Astrocyte (in vitro differentiated cells and primary cell): ENCODE measurements around the gene SENP3. TPM values are rescaled to one million over a fixed set of nuclear protein-coding genes. Genes with fewer than 3 reads are reported as not detected.

Source experiments
- DNase-seq: peaks from one replicate; pipeline ENCODE4 v3.0.0-alpha.2; 2010; ENCODE audit warnings: low read depth
- FAIRE-seq: peaks from 2 replicates; lab custom pipeline; 2011; peaks lifted over from hg19 to GRCh38; lab: Jason Lieb, UNC
- H2AFZ ChIP-seq: 2 replicates; pipeline ENCODE4 v1.6.0; 2012; ENCODE audit warnings: low read depth, low read length, inconsistent platforms
- H3K27ac ChIP-seq: 2 replicates; pipeline ENCODE4 v1.5.1; 2011; ENCODE audit warnings: low read depth, low read length, inconsistent platforms
- H3K27me3 ChIP-seq: 2 replicates; pipeline ENCODE4 v1.6.0; 2011; ENCODE audit warnings: low read length, inconsistent platforms; ENCODE audit not compliant: insufficient read depth
- H3K36me3 ChIP-seq: 2 replicates; pipeline ENCODE4 v1.5.1; 2011; ENCODE audit warnings: low read length, inconsistent platforms; ENCODE audit not compliant: insufficient read depth
- H3K4me1 ChIP-seq: 2 replicates; pipeline ENCODE4 v1.5.1; 2011; ENCODE audit warnings: low read length, inconsistent platforms; ENCODE audit not compliant: insufficient read depth
- H3K4me2 ChIP-seq: 2 replicates; pipeline ENCODE4 v1.6.0; 2012; ENCODE audit warnings: low read length, inconsistent platforms
- H3K4me3 ChIP-seq: 2 replicates; pipeline ENCODE4 v1.5.1; 2011; ENCODE audit warnings: low read depth, mild to moderate bottlenecking, low read length, inconsistent platforms; ENCODE audit not compliant: insufficient read depth
- H3K79me2 ChIP-seq: 2 replicates; pipeline ENCODE4 v1.6.0; 2012; ENCODE audit warnings: mild to moderate bottlenecking, low read length, inconsistent platforms; ENCODE audit not compliant: insufficient read depth
- H3K9ac ChIP-seq: 2 replicates; pipeline ENCODE4 v1.6.0; 2012; ENCODE audit warnings: mild to moderate bottlenecking, low read length, inconsistent platforms
- H3K9me3 ChIP-seq: 2 replicates; pipeline ENCODE4 v1.5.1; 2012; ENCODE audit warnings: low read depth, mild to moderate bottlenecking, low read length, inconsistent platforms; ENCODE audit not compliant: insufficient read depth
- H4K20me1 ChIP-seq: 2 replicates; pipeline ENCODE4 v1.6.0; 2012; ENCODE audit warnings: low read length, inconsistent platforms; ENCODE audit not compliant: insufficient read depth
- H3K27ac Mint-ChIP-seq: one replicate; pipeline ENCODE4 v1.8.0; 2021; ENCODE audit warnings: mild to moderate bottlenecking, mixed read lengths; ENCODE audit not compliant: unreplicated experiment
- H3K27me3 Mint-ChIP-seq: one replicate; pipeline ENCODE4 v1.8.0; 2021; ENCODE audit warnings: low read depth, mixed read lengths; ENCODE audit not compliant: unreplicated experiment
- H3K36me3 Mint-ChIP-seq: one replicate; pipeline ENCODE4 v1.8.0; 2021; ENCODE audit warnings: low read depth, mixed read lengths; ENCODE audit not compliant: unreplicated experiment
- H3K4me1 Mint-ChIP-seq: one replicate; pipeline ENCODE4 v1.8.0; 2021; ENCODE audit warnings: low read depth, mixed read lengths; ENCODE audit not compliant: unreplicated experiment
- H3K4me3 Mint-ChIP-seq: one replicate; pipeline ENCODE4 v1.8.0; 2021; ENCODE audit warnings: mild to moderate bottlenecking, moderate library complexity, mixed read lengths; ENCODE audit not compliant: unreplicated experiment
- H3K9me3 Mint-ChIP-seq: one replicate; pipeline ENCODE4 v1.8.0; 2021; ENCODE audit warnings: mild to moderate bottlenecking, mixed read lengths; ENCODE audit not compliant: unreplicated experiment
- EZH2 ChIP-seq: IDR thresholded peaks from 2 replicates; pipeline ENCODE4 v1.6.1; 2012; ENCODE audit warnings: mild to moderate bottlenecking, low read length, inconsistent platforms; ENCODE audit not compliant: insufficient read depth
- total RNA-seq: library from RNA; stranded (reverse); gene quantifications from 2 replicates; pipeline ENCODE4 v1.2.1, GENCODE V29; 2021
- TF ChIP-seq, protein P1 (sequence below): IDR thresholded peaks from 2 replicates; pipeline ENCODE4 v1.5.1; 2011; ENCODE audit warnings: low read depth, mild to moderate bottlenecking, inconsistent platforms, low read length, moderate library complexity; ENCODE audit not compliant: insufficient read depth

Gene SENP3
- total RNA-seq, 1 donor from 2014 or later = 51.4 TPM

GRCh38 chr17:7569571-7569970 lies 7.9 kb downstream of the SENP3 start:
- DNase-seq (no peak), FAIRE-seq (no peak)
- H3K4me1 Mint-ChIP-seq = peaks cover 8% of the 10 kb centered on the region
- peaks cover 41% of the 10 kb centered on the region for H4K20me1 ChIP-seq
- no peak overlapping the region for H3K4me3 ChIP-seq
- H3K9me3 ChIP-seq = no peaks in the 10 kb centered on the region
- no peaks in the 10 kb centered on the region for H3K27me3 ChIP-seq
- H3K27me3 Mint-ChIP-seq = no peaks in the 10 kb centered on the region
- no peak overlapping the region for H3K9ac ChIP-seq
- peaks cover 48% of the 10 kb centered on the region for H3K36me3 ChIP-seq
- H3K79me2 ChIP-seq = peaks cover 76% of the 10 kb centered on the region
- no peak overlapping the region for H2AFZ ChIP-seq
- H3K4me3 Mint-ChIP-seq = no peak overlapping the region
- peaks cover 8% of the 10 kb centered on the region for H3K4me1 ChIP-seq
- H3K27ac Mint-ChIP-seq = no peak overlapping the region
- H3K36me3 Mint-ChIP-seq = peaks cover 29% of the 10 kb centered on the region
- H3K9me3 Mint-ChIP-seq = no peaks in the 10 kb centered on the region
- no peak overlapping the region for H3K27ac ChIP-seq
- TF ChIP-seq EZH2 = no peak
- TF ChIP-seq, protein P1, sequence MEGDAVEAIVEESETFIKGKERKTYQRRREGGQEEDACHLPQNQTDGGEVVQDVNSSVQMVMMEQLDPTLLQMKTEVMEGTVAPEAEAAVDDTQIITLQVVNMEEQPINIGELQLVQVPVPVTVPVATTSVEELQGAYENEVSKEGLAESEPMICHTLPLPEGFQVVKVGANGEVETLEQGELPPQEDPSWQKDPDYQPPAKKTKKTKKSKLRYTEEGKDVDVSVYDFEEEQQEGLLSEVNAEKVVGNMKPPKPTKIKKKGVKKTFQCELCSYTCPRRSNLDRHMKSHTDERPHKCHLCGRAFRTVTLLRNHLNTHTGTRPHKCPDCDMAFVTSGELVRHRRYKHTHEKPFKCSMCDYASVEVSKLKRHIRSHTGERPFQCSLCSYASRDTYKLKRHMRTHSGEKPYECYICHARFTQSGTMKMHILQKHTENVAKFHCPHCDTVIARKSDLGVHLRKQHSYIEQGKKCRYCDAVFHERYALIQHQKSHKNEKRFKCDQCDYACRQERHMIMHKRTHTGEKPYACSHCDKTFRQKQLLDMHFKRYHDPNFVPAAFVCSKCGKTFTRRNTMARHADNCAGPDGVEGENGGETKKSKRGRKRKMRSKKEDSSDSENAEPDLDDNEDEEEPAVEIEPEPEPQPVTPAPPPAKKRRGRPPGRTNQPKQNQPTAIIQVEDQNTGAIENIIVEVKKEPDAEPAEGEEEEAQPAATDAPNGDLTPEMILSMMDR = no peak
- H3K4me2 ChIP-seq = no peak overlapping the region

GRCh38 chr17:7570351-7570750 lies 8.6 kb downstream of the SENP3 start:
- Histone ChIP-seq H3K9me3 (no peaks in the 10 kb centered on the region), H3K36me3 (peaks cover 48% of the 10 kb centered on the region), H3K27ac (no peak overlapping the region), H3K4me1 (peaks cover 15% of the 10 kb centered on the region), H3K9ac (no peak overlapping the region), H3K4me2 (no peak overlapping the region), H3K79me2 (peaks cover 76% of the 10 kb centered on the region), H4K20me1 (peaks cover 41% of the 10 kb centered on the region), H3K27me3 (no peaks in the 10 kb centered on the region), H2AFZ (no peak overlapping the region), H3K4me3 (no peak overlapping the region)
- FAIRE-seq = no peak
- no peak for TF ChIP-seq EZH2
- TF ChIP-seq, protein P1 = no peak
- Mint-ChIP-seq H3K27ac (no peak overlapping the region), H3K9me3 (no peaks in the 10 kb centered on the region), H3K27me3 (no peaks in the 10 kb centered on the region), H3K4me3 (peak overlapping the region; percentile 50), H3K4me1 (peaks cover 14% of the 10 kb centered on the region), H3K36me3 (peaks cover 31% of the 10 kb centered on the region)
- no peak for DNase-seq

DNA sequence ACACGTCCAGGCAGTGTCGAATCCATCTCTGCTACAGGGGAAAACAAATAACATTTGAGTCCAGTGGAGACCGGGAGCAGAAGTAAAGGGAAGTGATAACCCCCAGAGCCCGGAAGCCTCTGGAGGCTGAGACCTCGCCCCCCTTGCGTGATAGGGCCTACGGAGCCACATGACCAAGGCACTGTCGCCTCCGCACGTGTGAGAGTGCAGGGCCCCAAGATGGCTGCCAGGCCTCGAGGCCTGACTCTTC lies 10.5 kb downstream of the SENP3 start:
- H3K4me1 ChIP-seq = peaks cover 23% of the 10 kb centered on the region
- peak overlapping the region; percentile 67 for H3K4me3 ChIP-seq
- peaks cover 53% of the 10 kb centered on the region for H4K20me1 ChIP-seq
- FAIRE-seq (peak; percentile 54), DNase-seq (no peak)
- TF ChIP-seq EZH2 = no peak
- TF ChIP-seq, protein P1 = no peak
- peak overlapping the region; percentile 99 for H3K4me2 ChIP-seq
- H3K9ac ChIP-seq = peak overlapping the region; percentile 88
- H2AFZ ChIP-seq = peak overlapping the region; percentile 80
- H3K9me3 ChIP-seq = no peaks in the 10 kb centered on the region
- Mint-ChIP-seq H3K4me3 (peak overlapping the region; percentile 97), H3K9me3 (no peaks in the 10 kb centered on the region), H3K36me3 (peaks cover 37% of the 10 kb centered on the region), H3K27ac (peak overlapping the region; percentile 99), H3K27me3 (no peaks in the 10 kb centered on the region), H3K4me1 (peaks cover 34% of the 10 kb centered on the region)
- peak overlapping the region; percentile 79 for H3K27ac ChIP-seq
- peaks cover 83% of the 10 kb centered on the region for H3K79me2 ChIP-seq
- no peaks in the 10 kb centered on the region for H3K27me3 ChIP-seq
- H3K36me3 ChIP-seq = peaks cover 55% of the 10 kb centered on the region
